Epithelial cell of esophagus (primary cell): ENCODE data around the gene SH3BP5.

ENCODE experiments used
- DNase-seq: peaks from one replicate; pipeline ENCODE4 v3.0.0; 2010; ENCODE audit warnings: low read depth
- H3K4me3 ChIP-seq: 2 replicates; pipeline ENCODE4 v1.5.1; 2011; ENCODE audit warnings: mild to moderate bottlenecking, low read length, control low read depth
- CTCF ChIP-seq: IDR thresholded peaks from 2 replicates; pipeline ENCODE4 v1.5.1; 2011; ENCODE audit warnings: low read depth, mild to moderate bottlenecking, low read length, control low read depth, inconsistent platforms; ENCODE audit not compliant: insufficient read depth; ENCODE audit errors: missing control alignments

The SH3BP5 gene

GRCh38 chr3:15325228-15325627 lies 7.2 kb downstream of the SH3BP5 start:
- H3K4me3 ChIP-seq, result no peak overlapping the region
- no peak for TF ChIP-seq CTCF
- peak; percentile 29 for DNase-seq

GRCh38 chr3:15324379-15324808 lies 8.0 kb downstream of the SH3BP5 start:
- H3K4me3 ChIP-seq, result no peak overlapping the region
- TF ChIP-seq CTCF, result no peak
- no peak for DNase-seq

GRCh38 chr3:15323063-15323462 lies 9.3 kb downstream of the SH3BP5 start:
- no peak for TF ChIP-seq CTCF
- H3K4me3 ChIP-seq, result no peak overlapping the region
- no peak for DNase-seq

GRCh38 chr3:15321349-15321748 lies 11.0 kb downstream of the SH3BP5 start:
- TF ChIP-seq CTCF, result no peak
- H3K4me3 ChIP-seq, result no peak overlapping the region
- no peak for DNase-seq

GRCh38 chr3:15319575-15319974 lies 12.8 kb downstream of the SH3BP5 start:
- no peak for TF ChIP-seq CTCF
- no peak for DNase-seq
- no peak overlapping the region for H3K4me3 ChIP-seq

- DNase-seq, result no peak
- no peak overlapping the region for H3K4me3 ChIP-seq
- TF ChIP-seq CTCF, result no peak
These were observed 13.2 kb downstream of the SH3BP5 start for GRCh38 chr3:15319136-15319535.

- no peak for DNase-seq
- H3K4me3 ChIP-seq, result no peak overlapping the region
- no peak for TF ChIP-seq CTCF
These were observed 13.7 kb downstream of the SH3BP5 start for GRCh38 chr3:15318661-15319060.
